ENCODE results near the gene MYBBP1A.

MYBBP1A gene

GRCh38 chr17:4520894-4521600, 34.1 kb downstream of the MYBBP1A start:
- no peaks in the 10 kb centered on the region for H3K27me3 ChIP-seq (ENCODE audit: control insufficient read depth, low read length)
- no peak overlapping the region for H3K4me2 ChIP-seq (ENCODE audit: low read length)
- H4K20me1 ChIP-seq (ENCODE audit: control insufficient read depth, insufficient read depth, low read depth, low read length), result no peaks in the 10 kb centered on the region
- H3K4me3 ChIP-seq (ENCODE audit: low read length), result no peak overlapping the region
- H3K79me2 ChIP-seq (ENCODE audit: control insufficient read depth, low read length), result no peaks in the 10 kb centered on the region
- no peak for TF ChIP-seq EZH2phosphoT487 (IDR thresholded peaks at IDR 0.05; ENCODE audit: borderline replicate concordance, low read length)
- no peak for TF ChIP-seq CTCF (IDR thresholded peaks at IDR 0.05; ENCODE audit: low read depth, low read length, poor library complexity, severe bottlenecking)
- no peak overlapping the region for H3K27ac ChIP-seq (ENCODE audit: low read depth, low read length)
- H3K4me1 ChIP-seq (ENCODE audit: control insufficient read depth, low read length), result peaks cover 40% of the 10 kb centered on the region
- H3K9me3 ChIP-seq (ENCODE audit: control insufficient read depth, insufficient read depth, low read length), result no peaks in the 10 kb centered on the region
- H3K36me3 ChIP-seq (ENCODE audit: control insufficient read depth, low read length), result no peaks in the 10 kb centered on the region
- no peaks in the 10 kb centered on the region for H3K9me2 ChIP-seq (replicated peaks; ENCODE audit: control insufficient read depth, low read length)
- no peaks in the 10 kb centered on the region for H3F3A ChIP-seq (ENCODE audit: control insufficient read depth, insufficient read depth)

GRCh38 chr17:4520060-4520893, 34.9 kb downstream of the MYBBP1A start:
- Histone ChIP-seq H3K9me2 (replicated peaks; ENCODE audit: control insufficient read depth, low read length) (no peaks in the 10 kb centered on the region), H3K79me2 (ENCODE audit: control insufficient read depth, low read length) (no peaks in the 10 kb centered on the region), H3K27ac (ENCODE audit: low read depth, low read length) (no peak overlapping the region), H3K9me3 (ENCODE audit: control insufficient read depth, insufficient read depth, low read length) (no peaks in the 10 kb centered on the region), H3K36me3 (ENCODE audit: control insufficient read depth, low read length) (no peaks in the 10 kb centered on the region), H3F3A (ENCODE audit: control insufficient read depth, insufficient read depth) (no peaks in the 10 kb centered on the region), H4K20me1 (ENCODE audit: control insufficient read depth, insufficient read depth, low read depth, low read length) (no peaks in the 10 kb centered on the region), H3K27me3 (ENCODE audit: control insufficient read depth, low read length) (no peaks in the 10 kb centered on the region), H3K4me2 (ENCODE audit: low read length) (no peak overlapping the region), H3K4me3 (ENCODE audit: low read length) (no peak overlapping the region), H3K4me1 (ENCODE audit: control insufficient read depth, low read length) (peaks cover 40% of the 10 kb centered on the region)
- TF ChIP-seq CTCF (IDR thresholded peaks at IDR 0.05; ENCODE audit: low read depth, low read length, poor library complexity, severe bottlenecking), result no peak
- TF ChIP-seq EZH2phosphoT487 (IDR thresholded peaks at IDR 0.05; ENCODE audit: borderline replicate concordance, low read length), result no peak

- H3K4me1 ChIP-seq (ENCODE audit: control insufficient read depth, low read length), result peaks cover 40% of the 10 kb centered on the region
- no peaks in the 10 kb centered on the region for H3K36me3 ChIP-seq (ENCODE audit: control insufficient read depth, low read length)
- TF ChIP-seq CTCF (IDR thresholded peaks at IDR 0.05; ENCODE audit: low read depth, low read length, poor library complexity, severe bottlenecking), result no peak
- no peak for TF ChIP-seq EZH2phosphoT487 (IDR thresholded peaks at IDR 0.05; ENCODE audit: borderline replicate concordance, low read length)
- no peaks in the 10 kb centered on the region for H3K9me3 ChIP-seq (ENCODE audit: control insufficient read depth, insufficient read depth, low read length)
- H3K4me3 ChIP-seq (ENCODE audit: low read length), result peak overlapping the region; percentile 44
- H4K20me1 ChIP-seq (ENCODE audit: control insufficient read depth, insufficient read depth, low read depth, low read length), result no peaks in the 10 kb centered on the region
- no peaks in the 10 kb centered on the region for H3K27me3 ChIP-seq (ENCODE audit: control insufficient read depth, low read length)
- H3K79me2 ChIP-seq (ENCODE audit: control insufficient read depth, low read length), result no peaks in the 10 kb centered on the region
- no peaks in the 10 kb centered on the region for H3K9me2 ChIP-seq (replicated peaks; ENCODE audit: control insufficient read depth, low read length)
- no peak overlapping the region for H3K27ac ChIP-seq (ENCODE audit: low read depth, low read length)
- H3K4me2 ChIP-seq (ENCODE audit: low read length), result peak overlapping the region; percentile 50
- H3F3A ChIP-seq (ENCODE audit: control insufficient read depth, insufficient read depth), result no peaks in the 10 kb centered on the region
These were observed 35.8 kb downstream of the MYBBP1A start for GRCh38 chr17:4519361-4519788.

All from DOHH2 (cell line).